ENCODE measurements around the gene CDK19.

The CDK19 gene

DNA sequence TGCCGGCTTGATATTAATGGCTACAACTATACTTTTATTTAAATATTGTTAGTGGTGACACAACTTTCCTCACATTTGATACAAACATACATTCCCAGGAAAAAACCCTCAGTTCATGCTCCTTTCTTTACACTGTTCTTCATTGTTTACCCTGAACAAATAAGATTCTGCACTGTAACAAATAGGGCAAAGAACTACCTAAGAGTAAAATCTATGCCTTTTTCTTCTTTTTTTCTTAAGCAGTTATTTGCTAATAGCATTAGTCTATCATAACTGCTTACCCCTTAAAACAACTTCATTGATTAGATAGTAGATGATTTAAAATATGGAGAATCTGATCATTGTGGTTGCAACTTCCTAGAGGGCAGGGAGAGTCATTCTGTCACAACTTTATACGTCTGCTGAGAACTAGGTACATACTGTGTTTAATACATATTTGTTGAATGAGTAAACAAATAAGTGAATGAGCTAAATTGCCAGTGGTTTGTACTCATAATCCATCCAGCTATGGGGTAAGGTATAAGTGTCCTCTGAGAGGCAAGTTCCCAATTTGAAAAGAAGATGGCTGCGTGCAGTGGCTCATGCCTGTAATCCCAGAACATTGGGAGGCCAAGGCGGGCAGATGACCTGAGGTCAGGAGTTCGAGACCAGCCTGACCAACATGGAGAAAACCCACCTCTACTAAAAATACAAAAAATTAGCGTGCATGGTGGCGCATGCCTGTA, 161.0 kb downstream of the CDK19 start:
- DNase-seq: no peak

DNA sequence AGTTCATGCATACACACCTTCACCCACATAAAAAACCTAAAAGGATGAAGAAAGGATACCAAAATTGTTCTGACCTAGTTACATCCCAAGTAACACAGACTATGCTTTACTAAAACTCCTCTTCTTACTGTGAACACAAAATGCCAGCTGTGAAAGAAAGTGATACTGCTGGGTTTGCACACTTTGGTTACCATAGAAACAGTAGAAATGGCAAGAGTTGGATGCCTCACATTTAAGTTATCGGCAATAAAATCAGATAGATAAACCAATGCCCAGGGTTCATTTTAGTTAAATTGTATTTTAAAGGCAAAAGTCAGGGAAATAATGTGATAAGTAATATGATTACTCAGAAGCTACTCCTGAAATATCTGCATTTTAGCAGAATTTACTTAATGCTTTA, 161.9 kb downstream of the CDK19 start:
- DNase-seq: no peak

DNA sequence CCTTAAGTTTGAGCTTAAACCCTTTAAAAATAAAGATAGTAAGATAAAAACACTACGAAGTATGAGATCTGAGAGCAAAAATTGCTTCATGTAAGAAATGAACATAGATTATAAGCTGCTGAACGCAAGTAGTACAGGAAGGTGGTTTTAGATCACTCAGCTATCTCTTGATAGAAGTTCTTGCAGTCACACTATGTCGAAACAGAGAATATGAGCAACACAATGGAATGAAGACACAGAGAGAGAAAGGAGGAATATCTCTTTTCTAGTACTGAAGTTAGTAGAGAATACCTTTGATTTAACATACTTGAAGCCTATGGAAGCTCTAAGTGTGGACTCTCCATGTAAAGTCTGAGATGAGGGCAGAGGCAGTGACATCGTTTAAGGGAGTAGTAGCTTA, 162.7 kb downstream of the CDK19 start:
- DNase-seq: no peak

DNA sequence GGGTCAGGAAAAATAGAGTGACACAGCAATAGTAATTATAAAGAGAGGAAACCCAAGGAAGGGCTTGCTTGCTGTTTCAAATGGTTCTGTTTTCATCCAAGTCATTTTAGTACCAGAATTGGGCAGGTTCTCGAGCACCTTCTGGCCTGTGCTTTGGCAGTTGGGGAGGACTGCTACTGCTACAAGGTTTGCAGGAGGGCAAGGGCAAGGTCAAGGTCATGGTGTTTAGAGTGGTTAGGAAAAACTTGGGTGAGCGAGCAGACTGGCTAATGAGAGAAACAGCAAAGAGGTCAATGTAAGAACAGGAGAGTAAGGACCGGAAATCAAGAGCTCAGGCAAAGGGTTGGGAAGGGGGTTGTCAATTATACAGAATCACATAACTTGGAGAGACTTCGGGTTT, 164.5 kb downstream of the CDK19 start:
- no peak for DNase-seq

DNA sequence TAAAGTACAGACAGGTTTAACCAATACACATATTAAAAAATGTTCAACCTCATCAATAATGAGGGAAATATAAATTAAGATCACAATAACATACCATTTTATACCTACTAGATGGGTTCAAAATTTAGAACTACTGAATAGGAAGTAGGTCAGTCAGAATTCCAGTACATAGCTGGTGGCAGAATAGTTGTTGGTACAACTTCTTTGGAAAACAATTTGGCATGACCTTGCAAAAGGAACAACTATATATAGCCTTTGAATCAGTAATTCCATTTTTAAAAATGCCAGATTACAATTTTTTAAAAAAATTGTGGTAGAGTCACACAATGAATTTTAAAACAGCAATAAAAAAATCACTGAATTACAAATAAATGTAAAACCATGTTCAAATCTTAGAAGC, 165.6 kb downstream of the CDK19 start:
- no peak for DNase-seq

DNA sequence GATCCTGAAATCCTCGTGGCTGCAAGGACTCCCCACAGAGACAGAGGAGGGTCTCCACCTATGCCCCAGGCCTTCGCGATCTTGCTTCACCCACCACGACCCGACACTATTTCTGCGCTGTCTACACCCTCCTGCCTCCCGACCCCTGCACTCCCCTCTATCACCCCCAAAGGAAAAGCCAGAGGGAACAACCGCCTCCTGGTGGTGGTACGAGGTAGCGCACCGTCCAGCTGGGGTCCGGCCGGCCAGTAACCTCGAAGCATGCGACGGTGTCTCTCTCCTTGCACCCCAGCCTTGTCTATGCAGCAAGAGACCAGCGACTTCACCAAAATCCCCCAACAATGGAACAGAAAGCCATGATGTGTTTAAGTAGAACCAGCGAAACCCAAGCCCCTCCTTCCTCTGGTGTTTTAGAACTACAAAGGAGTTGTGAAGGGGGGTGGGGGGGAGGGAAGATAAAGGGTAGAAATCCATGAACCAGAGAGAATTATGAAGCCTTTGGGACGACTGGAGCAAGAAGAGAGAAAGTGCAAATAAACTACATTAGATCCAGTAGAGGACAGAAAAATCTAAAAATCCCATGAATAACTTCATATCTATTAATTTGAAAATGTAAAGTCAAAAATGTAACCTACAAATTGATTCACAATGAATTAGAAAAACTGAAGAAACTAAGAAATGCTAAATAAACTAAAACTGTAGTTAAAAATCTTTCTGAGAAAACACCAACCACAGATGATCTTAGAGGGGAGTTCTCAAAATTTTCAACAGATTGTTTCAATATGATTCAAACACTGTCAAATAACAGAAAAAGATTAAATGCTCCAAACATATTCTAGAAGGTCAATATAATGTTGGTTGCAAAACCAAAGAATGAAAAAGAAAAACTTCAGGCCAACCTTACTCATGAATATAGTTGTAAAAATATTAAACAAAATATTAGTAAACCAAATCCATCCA, 168.0 kb downstream of the CDK19 start:
- DNase-seq: no peak

DNA sequence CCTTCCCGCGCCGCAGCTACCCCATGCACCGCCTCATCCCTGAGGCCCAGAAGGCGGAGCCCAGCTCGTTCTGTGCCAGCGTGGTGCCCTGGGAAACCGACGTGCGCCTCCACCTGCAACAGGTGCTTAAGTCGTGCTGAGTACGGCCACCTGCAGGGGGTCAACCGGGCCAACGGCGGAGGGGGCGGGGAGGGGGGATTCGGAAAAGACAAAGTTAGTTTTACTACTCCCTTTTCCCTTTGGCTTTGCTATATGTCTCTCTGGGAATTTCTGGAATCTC, 168.9 kb downstream of the CDK19 start:
- no peak for DNase-seq

DNA sequence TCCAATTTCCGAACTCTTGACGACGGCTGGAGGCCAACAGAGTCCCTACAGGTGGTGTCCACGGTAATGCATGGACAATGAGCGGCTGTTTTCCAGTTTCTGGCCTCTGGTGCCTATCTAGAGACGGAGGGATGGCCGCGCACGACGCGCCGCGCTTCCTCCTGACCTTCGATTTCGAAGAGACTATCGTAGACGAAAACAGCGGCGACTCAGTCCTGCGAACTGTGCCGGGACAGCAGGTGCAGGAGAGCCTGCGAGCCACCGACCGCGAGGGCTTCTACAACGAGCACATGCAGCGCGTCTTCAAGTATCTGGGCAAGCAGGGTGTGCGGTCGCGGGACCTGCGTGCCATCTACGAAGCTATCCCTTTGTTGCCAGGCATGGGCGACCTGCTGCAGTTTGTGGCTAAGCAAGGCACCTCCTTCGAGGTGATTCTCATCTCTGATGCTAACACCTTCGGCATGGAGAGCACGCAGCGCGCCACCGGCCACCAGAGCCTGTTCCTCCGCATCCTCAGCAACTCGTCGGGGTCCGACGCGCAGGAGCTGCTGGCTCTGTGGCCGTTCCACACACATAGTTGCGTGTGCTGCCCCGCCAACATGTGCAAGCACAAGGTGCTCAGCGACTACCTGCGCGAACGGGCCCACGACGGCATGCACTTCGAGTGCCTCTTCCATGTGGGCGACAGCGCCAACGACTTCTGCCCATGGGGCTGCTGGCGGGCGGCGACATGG, 169.4 kb downstream of the CDK19 start:
- no peak for DNase-seq

DNA sequence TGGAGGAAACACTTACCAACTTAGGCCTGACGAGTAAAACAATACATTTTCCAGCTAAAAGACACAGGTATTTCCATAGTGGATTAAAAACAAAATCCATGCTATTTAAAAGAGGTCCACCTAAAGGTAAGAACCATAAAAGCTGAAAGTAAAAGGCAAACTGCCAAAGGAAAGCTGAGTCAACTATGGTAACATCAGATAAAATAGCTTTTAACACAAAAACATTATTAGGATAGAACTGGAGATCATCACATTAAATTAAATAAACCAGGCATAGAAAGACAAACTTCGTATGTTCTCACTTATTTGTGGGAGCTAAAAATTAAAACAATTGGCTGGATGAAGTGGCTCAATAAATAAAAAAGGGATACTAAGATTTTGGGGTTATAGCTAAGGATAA, 172.1 kb downstream of the CDK19 start:
- DNase-seq: no peak

DNA sequence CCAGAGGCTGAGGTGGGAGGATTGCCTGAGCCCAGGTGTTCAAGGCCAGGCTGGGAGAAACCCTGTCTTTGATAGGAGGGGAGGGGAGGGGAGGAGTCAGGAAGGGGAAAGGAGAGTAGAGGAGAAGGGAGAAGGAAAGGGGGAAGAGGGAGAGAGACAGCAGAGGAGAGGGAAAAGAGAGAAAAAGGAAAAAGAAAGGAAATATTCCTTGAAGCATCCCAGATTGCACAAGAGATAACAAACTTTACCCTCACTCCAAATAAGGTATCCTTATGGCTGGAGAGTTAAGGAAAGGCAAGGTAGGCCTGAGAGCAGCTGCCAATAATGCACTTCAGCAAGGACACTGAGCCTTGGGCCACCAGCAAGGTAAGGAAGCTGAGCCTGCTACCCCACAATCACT, 172.6 kb downstream of the CDK19 start:
- no peak for DNase-seq

DNA sequence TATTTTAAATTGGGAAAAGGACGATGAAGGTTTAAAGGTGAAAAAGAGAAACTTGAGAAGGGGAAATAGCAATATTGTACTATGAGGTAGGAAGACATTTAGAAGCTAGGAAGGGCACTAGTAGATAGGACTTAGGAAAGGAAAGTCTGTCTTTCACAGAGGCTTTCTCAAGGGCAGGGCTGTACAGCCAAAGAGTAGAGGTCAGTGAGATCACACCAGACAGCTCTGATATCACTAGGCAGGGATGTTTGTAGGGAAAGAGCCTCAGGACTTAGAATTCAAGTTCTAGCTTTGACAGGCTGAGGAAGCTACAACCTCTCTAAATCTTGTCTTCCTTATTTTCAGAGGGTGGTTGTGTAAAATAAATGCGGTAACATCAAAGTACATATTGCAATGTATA, 178.5 kb downstream of the CDK19 start:
- DNase-seq: no peak

DNA sequence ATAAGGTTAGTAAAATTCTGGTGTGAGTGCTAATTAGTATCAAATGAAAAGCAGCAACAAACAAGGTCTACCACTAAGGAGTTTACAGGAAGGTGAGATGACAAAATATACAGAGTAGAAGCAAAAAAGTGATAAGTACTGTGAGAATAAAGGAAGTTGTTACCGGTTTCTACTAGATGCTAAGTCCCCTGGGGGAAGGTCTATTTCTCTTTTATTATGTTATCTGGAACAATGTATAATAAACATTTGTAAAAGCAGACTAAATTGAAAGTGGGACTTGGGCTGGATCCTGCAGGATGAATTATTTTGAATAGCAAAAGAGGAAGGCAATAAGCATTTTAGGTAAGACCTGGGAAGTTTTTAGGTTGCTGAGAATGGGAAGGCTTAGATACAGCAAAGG, 180.2 kb downstream of the CDK19 start:
- DNase-seq: no peak

DNA sequence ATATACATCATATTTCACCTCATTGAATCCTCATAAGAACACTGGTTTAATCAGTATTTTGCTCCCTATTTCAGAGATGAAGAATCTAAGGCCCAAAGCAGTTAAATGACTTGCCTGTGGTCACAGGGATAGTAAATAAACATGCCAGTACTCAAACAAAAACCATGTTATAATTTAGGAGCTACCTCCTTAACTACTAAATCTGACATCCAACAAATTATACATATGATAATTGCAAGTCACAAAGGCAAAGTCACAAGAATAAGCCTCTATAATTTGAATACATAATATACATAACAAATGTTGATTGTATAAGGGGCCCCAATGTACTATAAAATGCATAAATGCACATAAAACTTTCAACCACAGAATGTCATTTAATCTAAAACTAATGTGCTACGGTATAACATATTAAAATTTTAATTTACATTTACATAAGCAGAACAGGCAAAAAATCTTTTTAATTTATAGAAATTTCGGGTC, 181.5 kb downstream of the CDK19 start:
- no peak for DNase-seq

DNA sequence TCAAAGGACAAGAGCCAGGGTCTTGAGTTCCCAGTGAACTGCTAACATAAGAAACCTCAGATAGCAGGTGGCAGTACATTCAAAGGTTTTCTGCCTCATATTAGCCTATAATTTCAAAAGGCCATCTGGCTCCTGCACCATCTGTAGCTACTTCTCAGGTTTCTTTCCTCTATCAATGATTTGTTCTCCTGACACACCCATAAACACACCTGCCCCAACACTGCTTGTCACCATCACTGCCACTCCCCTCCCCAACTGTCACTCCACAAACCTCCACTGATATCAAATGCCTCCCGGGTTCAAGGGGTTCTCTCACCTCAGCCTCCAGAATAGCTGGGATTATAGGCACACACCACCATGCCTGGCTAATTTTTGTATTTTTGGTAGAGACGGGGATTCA, 186.1 kb downstream of the CDK19 start:
- DNase-seq: no peak

DNA sequence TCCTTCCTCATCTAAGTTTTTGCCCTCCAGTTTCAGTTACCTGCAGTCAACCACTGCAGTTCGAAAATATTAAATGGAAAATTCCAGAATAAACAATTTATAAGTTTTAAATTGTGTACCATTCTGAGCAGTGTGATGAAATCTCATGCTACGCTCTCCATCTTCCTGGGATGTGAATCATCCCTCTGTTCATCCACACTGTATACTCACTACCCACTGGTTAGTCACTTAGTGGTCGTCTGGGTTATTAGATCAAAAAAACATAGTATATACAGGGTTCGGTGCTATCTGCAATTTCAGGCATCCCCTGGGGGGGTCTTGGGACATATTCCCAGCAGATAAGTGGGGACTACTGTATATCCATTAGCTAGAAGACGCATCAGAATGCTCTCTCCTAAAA, 186.9 kb downstream of the CDK19 start:
- no peak for DNase-seq

DNA sequence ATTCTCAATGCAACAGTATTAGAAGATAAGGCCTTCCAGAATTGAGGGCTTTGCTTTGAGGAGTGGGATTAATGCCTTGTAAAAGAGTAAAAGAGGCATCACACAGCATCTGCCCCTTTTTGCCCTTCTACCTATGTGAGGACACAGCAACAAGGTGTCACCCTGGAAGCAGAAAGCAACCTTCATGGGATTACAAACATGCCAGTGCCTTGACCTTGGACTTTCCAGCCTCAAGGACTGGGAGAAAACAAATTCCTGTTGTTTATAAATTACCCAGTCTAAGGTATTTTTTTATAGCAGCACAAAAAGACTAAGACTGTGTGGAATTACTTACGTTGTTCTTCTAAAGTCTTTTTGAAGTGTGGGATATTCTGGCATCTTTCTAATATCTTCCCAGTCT, 188.8 kb downstream of the CDK19 start:
- DNase-seq: no peak

DNA sequence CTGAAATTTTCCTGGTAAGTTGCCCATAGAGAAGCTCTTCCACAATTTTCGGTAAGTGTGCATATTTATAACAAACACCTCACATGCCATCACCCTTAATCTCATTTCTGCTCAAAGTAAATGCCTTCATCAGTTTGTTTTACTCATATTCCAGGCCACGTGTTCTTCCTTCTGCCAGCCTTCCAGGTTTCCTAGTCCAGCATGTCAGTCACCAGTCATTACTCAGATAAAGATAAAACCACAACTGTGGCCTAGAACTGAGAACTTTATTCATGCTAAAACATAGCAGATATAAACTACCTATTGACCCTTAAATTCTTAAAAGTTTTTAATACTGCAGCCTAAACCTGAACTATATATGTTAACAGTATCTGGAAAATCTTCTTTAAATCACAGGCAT, 189.4 kb downstream of the CDK19 start:
- DNase-seq: no peak

DNA sequence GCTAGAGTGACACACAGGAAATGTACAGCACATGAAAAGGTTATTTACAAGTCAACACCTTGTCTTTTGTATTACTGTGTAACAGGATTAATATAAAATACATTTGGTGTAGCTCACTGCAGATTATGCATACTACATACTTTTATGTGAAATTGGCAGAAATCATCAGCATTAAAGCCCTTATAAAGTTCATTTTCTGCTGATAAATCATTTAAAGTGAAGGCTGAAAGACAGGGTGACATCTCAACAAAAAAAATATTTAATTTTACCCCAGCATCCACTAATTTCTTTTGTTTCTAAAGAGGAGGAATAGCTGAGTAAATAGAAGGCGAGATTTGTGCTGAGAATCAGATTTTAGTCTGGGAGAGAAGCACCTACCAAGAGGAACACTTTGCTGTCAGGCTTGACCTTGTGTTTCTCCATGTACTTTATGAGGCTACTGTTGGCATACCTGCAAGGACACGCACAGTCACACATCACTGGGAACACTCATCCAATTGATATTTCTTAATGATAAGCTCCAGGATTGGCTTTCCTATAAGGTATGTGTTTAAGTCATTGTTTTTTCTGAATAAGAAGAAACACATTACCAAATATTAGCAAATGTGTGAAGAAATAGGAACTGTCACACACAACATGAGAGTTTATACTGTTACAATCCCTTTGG, 192.2 kb downstream of the CDK19 start:
- DNase-seq: no peak

DNA sequence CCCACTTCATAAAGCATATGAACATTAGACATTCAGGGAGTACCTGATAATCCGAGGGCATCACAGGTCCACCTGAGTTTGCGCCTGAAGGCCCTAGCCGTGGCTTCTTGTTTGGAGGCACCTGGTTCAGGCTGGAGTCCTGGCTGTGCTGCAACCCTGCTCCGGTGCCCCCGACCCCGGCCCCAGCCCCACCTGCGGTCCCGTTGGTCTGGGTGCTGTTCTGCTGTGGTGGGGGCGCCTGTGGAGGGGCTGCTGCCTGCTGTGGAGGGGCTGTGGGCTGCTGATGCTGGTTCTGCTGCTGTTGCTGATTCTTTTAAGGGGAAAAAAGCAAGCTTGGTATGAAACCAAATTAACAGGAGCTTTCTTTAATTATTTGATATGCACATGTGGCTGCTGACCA, 194.2 kb downstream of the CDK19 start:
- no peak for DNase-seq

DNA sequence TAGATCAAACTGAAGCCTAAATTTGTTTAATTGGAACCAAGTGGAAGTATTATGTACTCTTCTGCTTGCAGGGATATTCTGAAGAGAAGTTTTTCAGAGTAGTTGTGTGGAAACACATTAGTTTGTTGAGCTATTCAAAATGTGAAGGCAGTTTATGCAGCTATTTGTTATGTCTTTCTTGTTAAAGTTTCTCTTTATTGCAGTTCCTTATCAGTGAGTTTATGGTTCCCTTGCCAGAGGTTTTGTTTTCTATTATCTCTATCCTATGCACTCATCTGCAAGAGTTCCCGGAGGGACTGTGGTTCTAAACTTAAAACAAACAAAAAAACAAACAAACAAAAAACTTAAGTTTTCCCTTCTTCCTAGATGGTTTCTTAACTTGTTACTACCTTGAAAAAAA, 195.2 kb downstream of the CDK19 start:
- no peak for DNase-seq

DNA sequence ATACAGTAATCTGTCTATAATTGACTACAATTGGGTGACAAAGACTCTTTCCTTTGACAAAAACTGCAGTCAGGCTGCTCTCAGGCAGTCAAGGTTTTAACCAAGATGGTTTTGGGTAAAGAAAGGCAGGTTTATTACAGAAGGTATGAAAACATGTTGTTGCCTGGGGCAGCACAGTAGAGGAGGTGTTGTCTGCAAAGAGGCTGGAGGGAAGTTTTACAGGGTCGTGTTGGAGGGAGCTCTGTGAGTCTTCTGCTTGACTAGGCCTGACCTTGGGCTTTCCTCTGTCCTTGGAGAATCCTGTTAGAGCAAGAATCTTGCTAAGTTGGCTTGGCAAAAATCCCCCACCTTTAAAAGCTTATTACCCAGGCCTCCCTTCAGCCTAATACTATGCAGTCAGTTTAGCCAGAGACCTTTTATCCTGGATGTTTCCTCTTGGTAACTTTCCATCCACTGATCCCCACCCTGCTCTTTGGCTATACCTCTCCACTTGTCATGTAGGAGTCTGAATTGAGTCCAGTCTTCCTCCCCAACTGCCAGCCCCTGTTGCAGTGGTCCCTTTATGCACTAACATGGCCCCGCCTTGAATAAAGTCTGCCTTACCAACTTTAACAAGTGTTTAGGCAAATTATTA, 195.9 kb downstream of the CDK19 start:
- DNase-seq: no peak

DNA sequence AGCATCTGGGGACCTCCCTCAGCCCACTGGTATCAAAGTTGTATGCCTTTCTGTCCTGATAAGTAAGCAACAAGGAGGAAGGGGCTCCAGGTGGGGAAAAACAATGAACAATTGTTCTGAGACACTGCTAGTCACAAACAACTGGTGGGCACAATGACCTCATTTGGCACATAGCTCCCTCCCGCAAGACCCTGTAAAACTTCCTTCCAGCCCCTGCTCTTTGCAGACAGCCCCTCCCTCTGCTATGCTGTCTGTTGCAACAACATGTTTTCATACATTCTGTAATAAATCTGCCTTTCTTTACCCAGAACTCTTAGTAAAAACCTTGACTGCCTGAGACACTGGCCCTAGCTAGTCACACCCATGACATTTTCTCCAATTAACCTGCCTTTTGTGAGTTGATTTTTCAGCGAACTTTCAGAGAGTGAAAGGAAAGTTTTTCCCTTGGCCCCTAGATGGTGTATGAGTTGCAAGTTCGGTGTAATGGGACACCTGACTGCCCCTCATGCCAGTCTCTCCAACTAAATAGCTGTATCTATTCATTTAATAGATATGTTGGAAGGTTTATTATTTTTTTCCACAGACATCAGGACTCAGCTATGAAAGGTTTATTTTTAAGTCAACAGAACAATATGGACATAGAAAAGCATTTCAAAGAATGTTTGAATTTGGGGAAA, 196.5 kb downstream of the CDK19 start:
- no peak for DNase-seq
